IPS DF 4.7 (cell line): ENCODE results near the gene PLCXD3.
A peak's percentile ranks its signal among the peaks of the same experiment; 100 is the strongest.

Experiments
- DNase-seq: peaks from one replicate; pipeline ENCODE4 v3.0.0-alpha.2; 2013; ENCODE audit warnings: low spot score; ENCODE audit errors: extremely low read depth

PLCXD3 gene

DNA sequence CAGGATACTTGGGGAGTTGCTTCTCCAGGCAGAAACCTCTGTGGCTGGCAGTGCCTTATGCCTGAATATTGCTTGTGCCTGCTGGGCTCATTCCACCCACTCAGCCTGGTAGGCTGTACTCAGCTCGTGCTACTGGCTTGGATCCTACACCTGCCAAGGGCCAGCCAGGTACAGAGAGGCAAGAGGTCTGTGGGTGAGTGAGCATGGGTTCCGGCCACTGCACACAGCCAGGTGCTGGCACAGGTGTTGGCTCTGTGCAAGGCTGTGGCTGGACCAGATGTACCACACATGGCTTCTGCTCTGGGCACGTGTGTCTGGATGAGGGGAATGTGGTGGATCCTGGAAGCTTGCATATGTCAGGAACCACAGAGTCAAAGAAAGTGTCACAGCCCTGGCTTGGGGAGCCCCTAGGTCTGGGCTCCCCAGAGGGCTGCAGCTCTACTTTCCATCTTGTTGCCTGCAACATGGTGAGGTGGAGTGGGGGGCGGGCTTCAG lies 220.4 kb downstream of the PLCXD3 start:
- DNase-seq, result no peak

DNA sequence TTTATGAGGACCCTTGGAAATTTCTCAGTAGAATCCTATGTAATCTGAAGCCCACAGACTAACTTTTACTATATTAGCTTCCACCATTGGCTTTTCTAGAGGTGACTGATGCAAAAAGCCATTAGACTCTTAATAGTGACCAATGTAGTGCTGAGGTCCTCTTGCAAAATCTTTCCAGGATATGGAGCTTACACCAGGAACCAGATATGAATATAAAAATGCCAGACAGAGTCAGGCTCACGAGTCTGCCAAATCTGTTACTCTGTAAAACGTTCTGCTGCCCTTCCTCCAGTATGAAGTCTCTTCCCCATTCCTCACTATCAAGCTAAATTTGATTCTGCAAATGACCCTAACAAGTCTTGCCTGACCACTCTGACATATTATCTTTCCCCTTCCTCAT lies 223.7 kb downstream of the PLCXD3 start:
- DNase-seq, result no peak

DNA sequence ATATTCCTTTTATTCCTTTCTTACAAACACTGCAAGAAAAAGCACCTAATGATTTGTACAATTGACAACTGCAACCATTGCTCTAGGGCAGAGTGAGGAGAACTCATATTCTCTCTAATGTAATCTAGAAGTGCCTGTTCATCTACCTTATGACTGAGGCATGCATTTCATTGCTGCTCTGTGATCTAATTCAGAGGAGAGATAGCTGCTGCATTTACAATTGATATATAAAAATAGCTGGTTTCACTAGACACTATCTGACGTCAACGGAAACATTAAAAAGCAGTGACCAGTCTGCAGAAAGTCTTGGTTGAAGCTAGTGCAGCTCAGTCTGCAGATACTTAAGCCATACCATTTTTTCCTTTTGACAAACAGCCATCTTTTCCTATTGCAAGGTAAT lies 224.2 kb downstream of the PLCXD3 start:
- DNase-seq, result no peak

DNA sequence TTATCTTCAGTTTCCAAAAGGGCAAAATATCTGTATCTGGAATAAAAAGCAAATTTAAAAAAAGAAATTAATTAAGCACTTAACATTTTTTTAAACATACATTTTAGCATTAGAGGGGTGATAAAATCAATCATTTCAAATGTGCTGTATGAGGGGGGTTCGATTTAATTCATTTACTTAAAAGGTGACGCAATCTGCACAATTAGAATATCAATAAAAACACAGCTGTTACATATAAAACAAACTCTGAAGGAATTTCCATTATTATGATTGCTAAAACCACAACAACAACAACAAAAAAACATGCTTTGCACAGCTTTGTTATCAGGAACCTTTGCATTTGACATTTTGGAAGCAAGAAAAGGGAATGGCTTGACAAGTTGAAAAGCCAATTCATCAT lies 225.5 kb downstream of the PLCXD3 start:
- no peak for DNase-seq

DNA sequence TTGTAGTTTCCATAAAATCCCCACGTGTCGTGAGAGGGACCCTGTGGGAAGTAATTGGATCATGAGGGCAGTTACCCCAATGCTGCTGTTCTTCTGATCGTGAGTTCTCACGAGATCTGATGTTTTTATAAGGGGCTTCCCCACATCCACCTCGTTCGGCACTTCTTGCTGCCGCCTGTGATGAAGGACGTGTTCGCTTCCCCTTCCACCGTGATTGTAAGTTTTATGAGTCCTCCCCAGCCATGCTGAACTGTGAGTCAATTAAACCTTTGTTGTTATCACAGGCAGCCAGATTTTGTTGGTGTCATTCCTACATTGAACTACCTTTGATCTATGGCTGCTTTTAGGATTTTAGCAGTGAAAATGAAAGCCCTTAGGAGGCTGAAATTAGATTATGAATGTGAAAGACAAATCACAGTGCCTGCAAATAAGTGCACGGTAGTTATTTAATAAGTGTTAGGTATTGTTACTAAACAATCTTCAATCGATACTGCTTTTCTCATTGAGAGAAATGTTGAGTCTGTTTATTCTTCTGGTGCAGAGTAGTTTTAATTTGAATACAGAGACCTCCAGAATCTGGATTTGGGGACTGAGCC lies 229.1 kb downstream of the PLCXD3 start:
- no peak for DNase-seq

DNA sequence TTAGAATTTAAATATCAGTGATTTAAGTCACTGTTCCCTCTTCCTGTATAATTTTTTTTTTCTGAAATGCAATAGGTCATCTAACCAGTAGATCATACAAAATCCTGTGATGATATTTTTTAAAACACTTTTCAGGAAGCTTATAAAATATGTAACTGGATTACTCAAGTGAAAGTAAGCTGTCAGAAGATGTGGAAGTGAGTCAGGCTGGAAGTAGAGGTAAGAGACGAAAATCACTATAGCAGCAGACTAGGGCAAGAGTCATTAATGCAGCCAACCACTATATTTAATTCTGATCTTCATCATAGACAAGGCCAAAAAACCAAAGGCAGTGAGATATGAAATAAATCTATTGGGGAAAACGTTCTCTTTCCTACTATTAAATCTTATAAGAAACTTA lies 231.4 kb downstream of the PLCXD3 start:
- DNase-seq, result no peak

DNA sequence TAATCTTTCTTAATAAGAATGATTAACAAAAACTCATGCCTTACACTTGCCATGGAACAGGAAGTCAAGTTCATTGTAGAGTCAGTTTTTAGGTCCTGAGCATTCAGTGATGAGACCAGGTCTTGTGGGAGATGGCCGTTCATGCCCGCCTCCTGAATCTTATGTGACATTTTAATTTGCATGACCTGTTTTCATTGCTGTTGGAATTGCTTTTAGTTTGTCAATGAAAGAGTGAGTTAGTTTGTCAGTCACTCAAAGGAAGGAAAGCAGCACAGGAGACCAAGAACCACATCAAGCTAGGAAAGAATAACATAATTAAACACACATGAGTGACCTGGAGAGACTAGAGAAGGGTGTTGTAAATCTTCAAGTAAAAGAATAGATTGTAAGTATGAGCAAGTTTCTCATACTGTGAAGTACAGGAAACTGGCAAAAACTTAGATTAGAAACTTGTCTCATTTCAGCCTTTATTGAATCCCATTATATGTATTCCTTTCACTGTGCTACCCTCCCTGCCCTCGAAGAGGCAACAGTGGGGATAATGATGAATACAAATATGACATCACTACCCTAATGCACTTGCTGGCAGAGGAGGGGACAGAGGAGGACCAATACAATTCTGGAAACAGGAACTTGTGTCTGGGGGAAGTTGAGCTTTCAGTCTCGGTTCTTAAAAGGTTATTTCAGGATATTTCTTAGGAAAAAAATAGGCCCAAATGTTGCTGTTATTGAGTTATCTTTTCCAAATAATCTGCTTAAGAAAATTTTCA lies 232.7 kb downstream of the PLCXD3 start:
- DNase-seq, result no peak

DNA sequence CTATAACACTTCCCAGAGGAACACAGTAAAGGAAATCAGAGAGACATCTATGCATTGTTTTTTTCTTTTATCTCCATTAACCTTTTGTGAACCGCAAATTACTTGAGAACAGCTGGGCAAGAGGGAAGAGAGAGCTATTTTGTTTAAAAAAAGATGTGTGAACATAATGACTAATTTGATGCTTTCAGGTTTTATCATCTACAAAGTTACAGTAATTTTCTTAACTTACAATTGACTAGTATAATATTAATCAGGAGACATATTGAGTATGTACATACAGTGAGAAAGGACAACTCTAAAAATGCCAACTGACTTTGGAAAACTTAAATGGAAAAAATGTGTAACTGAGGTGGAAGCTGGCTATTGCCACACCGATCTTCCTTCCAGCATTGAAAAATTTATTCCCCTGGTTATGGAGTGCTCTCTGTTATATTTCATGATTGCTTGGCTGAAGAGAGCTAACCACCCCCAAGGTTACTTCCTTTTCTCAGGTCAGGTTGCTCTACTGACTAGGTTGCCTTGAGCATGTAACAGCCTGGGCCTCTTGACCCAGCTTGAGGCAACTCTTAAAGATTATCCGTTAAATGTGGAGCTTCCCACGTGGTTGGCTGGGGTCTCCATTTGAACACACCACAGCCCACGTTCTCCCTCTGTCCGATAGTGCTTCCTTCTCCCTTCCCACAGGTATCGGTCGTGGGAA lies 234.4 kb downstream of the PLCXD3 start:
- DNase-seq, result no peak

DNA sequence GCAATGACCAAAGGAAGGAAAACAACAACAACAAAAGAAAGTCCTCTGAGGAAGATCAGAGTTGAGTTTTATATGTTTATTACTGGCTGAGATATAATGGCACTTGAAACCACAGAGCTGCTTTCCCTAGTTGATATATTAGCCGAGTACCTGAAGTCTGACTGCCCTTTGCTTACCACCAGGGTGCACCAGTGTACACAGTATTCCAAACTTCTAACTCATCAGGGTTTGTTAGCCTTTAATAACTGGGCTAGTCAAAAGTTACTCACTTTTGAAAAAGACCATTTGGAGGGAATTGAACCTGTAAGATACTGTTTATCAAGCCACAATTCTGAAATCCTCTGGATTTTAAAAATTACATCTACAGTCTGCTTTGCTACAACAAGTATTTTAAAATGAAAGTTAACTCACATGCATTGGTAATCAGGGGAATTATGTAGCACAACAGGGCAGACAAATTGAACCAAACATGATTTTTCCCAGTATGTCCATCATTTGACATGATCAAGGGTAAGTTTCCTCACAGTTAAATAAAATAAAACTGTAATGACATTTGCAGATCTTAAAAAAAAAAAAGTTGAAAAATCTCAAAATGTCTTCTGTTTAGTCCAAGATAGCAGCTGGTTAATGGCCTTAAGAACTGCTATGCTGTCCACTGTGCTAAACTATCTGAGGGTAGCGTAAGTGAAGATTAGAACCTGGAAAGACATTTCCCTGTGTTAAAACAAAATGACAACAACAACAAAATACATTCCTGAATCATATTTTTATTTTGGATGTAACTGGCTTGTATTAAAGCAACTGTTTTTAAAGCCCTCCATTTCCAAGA lies 239.8 kb downstream of the PLCXD3 start:
- peak; percentile 7 for DNase-seq

DNA sequence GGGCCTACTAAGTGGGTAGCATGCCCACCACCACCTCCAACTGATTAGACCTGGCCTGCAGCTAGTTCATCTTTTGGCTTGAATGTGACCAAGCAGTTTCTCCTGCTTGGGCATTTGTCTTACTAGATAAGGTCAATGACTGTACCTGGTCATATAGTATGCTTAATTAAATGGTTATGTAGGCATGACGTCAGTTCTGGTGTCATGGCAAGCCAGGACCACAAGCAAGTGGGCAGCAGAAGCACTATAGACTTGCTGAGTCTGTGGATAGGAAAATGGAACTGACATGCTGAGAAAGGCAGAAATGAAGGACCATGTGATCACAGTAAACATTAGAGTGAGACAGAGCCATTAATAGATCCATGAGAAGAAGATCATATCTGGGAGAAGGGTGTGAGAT lies 241.5 kb downstream of the PLCXD3 start:
- DNase-seq, result no peak

DNA sequence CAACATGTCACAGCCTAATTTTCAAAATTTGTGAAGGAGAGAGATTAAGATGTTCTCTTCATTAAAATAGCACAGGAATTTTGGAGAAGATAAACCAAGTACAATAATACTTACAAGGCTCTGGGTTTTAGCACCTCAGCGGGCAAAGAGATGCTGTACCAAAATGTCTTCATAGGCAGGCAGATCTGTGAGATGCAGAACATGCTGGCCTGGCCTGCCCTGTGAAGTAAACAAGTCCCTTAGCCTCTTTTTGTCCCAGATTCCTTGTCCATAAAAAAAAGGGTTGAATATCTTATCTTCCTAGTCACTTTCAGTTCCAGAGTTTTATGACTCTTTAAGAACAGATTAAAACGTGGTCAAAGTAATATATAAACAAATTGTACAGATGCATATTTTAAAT lies 244.0 kb downstream of the PLCXD3 start:
- DNase-seq, result no peak

DNA sequence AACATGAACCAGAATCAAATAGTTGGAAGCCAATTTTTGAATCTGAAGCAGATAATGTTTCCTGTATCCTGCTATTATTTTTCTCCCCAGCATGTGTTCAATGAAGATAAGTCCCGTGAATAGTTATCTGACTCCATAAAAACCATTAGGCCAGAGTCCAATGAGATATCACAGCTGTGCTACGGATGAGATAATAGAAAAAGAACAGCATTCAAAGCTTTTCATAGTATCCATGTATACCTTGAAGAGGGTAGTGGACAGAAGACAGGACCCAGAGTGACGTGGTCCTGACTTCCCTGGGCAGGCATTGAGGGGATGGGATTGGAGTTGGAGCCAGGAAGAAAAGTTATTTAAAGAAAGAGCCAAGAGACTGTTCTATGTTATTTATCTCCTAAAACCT lies 246.4 kb downstream of the PLCXD3 start:
- no peak for DNase-seq

DNA sequence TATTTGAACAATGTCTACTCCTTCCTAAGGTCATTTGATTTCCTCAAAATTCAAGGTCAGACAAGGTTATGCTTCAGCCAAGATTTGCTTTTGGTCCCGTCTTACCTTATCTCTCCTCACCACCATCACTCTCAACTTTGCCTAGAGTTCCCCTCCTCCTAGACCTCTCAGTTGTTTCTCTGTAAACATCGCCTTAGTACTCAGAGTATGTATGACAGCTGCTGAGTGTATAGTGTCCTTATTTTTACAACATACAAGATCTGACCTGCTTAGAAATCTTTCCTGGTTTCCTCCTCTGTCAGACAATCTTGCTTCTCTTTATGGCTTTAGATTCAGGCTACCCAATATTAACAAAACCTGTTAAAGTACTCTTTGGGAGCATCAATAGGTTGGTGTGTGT lies 247.1 kb downstream of the PLCXD3 start:
- DNase-seq, result no peak
